Right lobe of liver (tissue), 6 donors: ENCODE data around the gene FXYD6. TPM values are rescaled to one million over a fixed set of nuclear protein-coding genes. Genes with fewer than 3 reads are reported as not detected.

Source experiments
- ATAC-seq, 4 donors: fragments of 200-7000 bp; cut with Tn5 transposase; one replicate each; pipeline ENCODE4 v1.9.1; 2020; ENCODE audit warnings: mild to moderate bottlenecking in 4 of 4, moderate library complexity in 4 of 4
- DNase-seq, 3 donors: peaks; one replicate each; pipeline ENCODE4 v3.0.0-alpha.2; 2020
- H3K27ac ChIP-seq, 3 donors: fragments of 200-600 bp; one replicate each; pipeline ENCODE4 v1.8.0; 2022
- H3K27me3 ChIP-seq, 2 donors: fragments of 200-600 bp; one replicate each; pipeline ENCODE4 v1.8.0; 2022
- H3K36me3 ChIP-seq, 4 donors: fragments of 200-600 bp; sonication (generic) in 1 of 4; one replicate each; pipeline versions ENCODE4 v1.5.1 to v1.8.0; 2017 to 2022; ENCODE audit warnings: control low read depth in 1 of 4
- H3K4me1 ChIP-seq, 4 donors: fragments of 200-600 bp; sonication (generic) in 1 of 4; one replicate each; pipeline versions ENCODE4 v1.5.1 to v1.8.0; 2017 to 2022; ENCODE audit warnings: control low read depth in 1 of 4
- H3K4me3 ChIP-seq, 3 donors: fragments of 200-600 bp; one replicate each; pipeline ENCODE4 v1.8.0; 2022
- H3K9me3 ChIP-seq, 4 donors: fragments of 200-600 bp; sonication (generic) in 1 of 4; one replicate each; pipeline versions ENCODE4 v1.5.1 to v1.8.0; 2017 to 2022; ENCODE audit warnings: control low read depth in 1 of 4
- POLR2A ChIP-seq: fragments of 450-650 bp; IDR thresholded peaks from one replicate; pipeline ENCODE4 v1.6.1; 2017; ENCODE audit warnings: antibody characterized with exemption, mild to moderate bottlenecking
- WGBS: methylation state at CpG from one replicate; pipeline ENCODE4 v1.1.6; 2018; ENCODE audit warnings: low coverage, low lambda C conversion rate; ENCODE audit not compliant: insufficient coverage; ENCODE audit errors: missing lambda C conversion rate; 5-methylcytosine and 5-hydroxymethylcytosine counted together
- intact Hi-C, 2 donors: fragments of 100-400 bp; cut with DNase I; formaldehyde crosslinking; loops; one replicate each; pipeline versions ENCODE4 v1.11.2 to v1.14.1; 2022
- total RNA-seq, 6 experiments: library from RNA; depleted of rRNA in 2 of 6; stranded (reverse); fragments of >200 nt in 2 of 6; fragmentation: NEBNext Ultra II Directional in 3 of 6; extraction: Animal tissue kit (Norgen Biotek cat#: 25700) in 3 of 6; gene quantifications; one replicate each; pipeline versions ENCODE4 v1.1.0 to v1.2.4, GENCODE V29; 2016 to 2023
- TF ChIP-seq, protein P1 (sequence below), 4 donors: fragments of 200-600 bp in 3 of 4; fragments of 450-650 bp in 1 of 4; IDR thresholded peaks; one replicate each; pipeline versions ENCODE4 v1.5.1 to v1.8.0; 2016 to 2022; ENCODE audit warnings: antibody characterized with exemption in 4 of 4, mild to moderate bottlenecking in 2 of 4
- donor health status: DM: no; HTN: yes; CAD: no.
- donor health status: DM: no; HTN: no; CAD: no.
- donor health status: DM: no; HTN: no; CAD: no.
- donor health status: DM: no; HTN: yes; CAD: no.
- donor health status: DM: no; HTN: yes; CAD: no.

Gene FXYD6
- total RNA-seq, 6 experiments from 2014 or later: 4.9 to 14.4 (median 8.9) TPM

DNA sequence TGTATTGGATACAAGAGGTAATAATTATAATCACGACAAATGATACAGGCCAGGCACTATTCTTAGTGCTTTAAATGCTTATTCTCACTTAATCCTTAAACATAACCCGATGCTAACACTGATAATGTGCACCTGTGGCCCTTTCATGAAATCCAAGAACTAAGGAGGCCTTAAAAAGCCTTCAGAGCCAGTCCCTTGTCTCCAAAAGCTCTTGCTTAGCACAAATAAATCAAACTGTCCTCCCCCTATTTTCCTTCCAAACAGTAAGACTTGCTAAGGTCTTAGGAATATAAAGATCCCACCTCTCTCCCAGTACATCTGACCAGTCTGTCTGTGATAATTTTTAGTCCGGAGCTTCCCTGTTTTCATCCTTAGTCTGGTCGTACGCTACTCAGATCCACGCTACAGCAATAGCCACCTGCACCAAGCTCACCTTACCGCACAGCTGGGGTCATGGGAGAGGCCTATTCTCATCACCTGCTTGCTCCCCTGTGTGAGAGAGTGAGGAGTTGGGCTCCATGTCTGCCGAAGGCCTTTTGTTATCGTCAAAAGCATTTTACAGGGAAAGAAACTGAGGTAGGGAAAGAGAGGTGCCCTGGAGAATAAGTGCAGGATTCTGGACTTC lies 16.9 kb downstream of the FXYD6 start:
- TF ChIP-seq, protein P1, sequence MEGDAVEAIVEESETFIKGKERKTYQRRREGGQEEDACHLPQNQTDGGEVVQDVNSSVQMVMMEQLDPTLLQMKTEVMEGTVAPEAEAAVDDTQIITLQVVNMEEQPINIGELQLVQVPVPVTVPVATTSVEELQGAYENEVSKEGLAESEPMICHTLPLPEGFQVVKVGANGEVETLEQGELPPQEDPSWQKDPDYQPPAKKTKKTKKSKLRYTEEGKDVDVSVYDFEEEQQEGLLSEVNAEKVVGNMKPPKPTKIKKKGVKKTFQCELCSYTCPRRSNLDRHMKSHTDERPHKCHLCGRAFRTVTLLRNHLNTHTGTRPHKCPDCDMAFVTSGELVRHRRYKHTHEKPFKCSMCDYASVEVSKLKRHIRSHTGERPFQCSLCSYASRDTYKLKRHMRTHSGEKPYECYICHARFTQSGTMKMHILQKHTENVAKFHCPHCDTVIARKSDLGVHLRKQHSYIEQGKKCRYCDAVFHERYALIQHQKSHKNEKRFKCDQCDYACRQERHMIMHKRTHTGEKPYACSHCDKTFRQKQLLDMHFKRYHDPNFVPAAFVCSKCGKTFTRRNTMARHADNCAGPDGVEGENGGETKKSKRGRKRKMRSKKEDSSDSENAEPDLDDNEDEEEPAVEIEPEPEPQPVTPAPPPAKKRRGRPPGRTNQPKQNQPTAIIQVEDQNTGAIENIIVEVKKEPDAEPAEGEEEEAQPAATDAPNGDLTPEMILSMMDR (IDR thresholded peaks at IDR 0.05): no peak
- TF ChIP-seq POLR2A: no peak
- Histone ChIP-seq H3K27me3 (no peaks in the 10 kb centered on the region), H3K4me3 (no peak overlapping the region), H3K9me3 (no peaks in the 10 kb centered on the region), H3K36me3 (no peaks in the 10 kb centered on the region), H3K4me1 (no peaks in the 10 kb centered on the region), H3K27ac (no peak overlapping the region)
- WGBS: 67% methylated on average over 9 of the region's 9 CpGs
- ATAC-seq: no peak
- intact Hi-C loops: no loop called here
- no peak for DNase-seq

DNA sequence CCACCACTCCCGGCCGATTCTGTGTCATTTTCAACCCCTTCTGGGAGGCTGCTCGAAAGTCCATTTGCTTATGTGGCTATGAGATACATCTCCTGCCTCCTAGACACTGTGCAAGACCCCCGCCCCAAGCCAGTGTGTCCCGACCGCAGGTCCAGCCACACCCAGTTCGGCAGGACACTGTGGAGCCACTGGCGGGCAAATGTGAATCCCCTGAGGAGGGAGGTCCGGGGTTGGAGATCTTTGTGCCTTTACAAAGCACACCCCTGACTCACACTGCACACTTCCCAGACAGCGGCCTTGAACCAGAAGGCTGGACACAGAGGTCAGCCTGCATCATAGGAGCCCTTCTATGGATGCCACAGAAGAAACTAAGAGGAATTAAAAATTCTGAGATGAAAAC lies 17.4 kb downstream of the FXYD6 start:
- Histone ChIP-seq H3K4me1 (no peaks in the 10 kb centered on the region), H3K4me3 (no peak overlapping the region), H3K9me3 (no peaks in the 10 kb centered on the region), H3K27ac (no peak overlapping the region), H3K36me3 (no peaks in the 10 kb centered on the region), H3K27me3 (no peaks in the 10 kb centered on the region)
- TF ChIP-seq, protein P1 (IDR thresholded peaks at IDR 0.05): no peak
- no peak for TF ChIP-seq POLR2A
- WGBS: 66% methylated on average over 9 of the region's 10 CpGs
- DNase-seq: peak in 1 of 3 donors; percentile 22
- intact Hi-C loops: no loop called here
- ATAC-seq: no peak

DNA sequence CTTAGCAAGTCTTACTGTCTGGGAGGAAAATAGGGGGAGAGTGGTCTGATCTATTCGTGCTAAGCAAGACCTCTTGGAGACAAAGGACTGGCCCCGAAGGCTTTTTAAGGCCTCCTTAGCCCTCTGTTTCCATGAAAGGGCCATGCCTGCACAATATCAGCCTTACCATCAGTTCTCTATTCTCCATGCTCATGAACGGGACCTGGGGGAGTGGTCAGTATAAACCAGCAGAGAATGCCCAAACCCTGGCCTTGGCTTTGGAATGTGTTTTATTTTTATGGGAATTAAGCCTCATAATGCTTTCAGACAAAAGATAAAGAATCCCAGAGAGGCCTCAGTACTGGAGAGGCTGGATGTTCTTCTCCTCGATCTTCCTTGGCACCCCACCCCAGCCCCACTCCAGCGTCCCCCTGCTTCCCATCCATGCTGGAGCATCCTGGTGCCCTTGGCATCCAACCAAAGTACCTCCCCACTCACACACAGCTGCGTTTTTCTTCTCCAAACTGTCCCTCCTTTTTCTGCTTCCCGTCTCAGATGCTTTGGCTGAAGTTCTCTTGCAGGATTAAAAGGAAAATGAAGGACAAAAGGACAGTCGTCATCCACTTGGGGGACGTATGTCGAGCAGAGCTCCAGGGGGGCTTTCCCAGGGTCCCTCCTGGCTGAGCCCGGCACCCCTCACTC lies 18.6 kb downstream of the FXYD6 start:
- Histone ChIP-seq H3K4me3 (no peak overlapping the region), H3K4me1 (no peaks in the 10 kb centered on the region), H3K36me3 (no peaks in the 10 kb centered on the region), H3K9me3 (no peaks in the 10 kb centered on the region), H3K27ac (no peak overlapping the region), H3K27me3 (no peaks in the 10 kb centered on the region)
- WGBS: 26% methylated on average over 5 of the region's 11 CpGs
- no peak for TF ChIP-seq POLR2A
- TF ChIP-seq, protein P1 (IDR thresholded peaks at IDR 0.05): no peak
- intact Hi-C loops: no loop called here
- ATAC-seq (no peak), DNase-seq (peak in 1 of 3 donors; percentile 33)

DNA sequence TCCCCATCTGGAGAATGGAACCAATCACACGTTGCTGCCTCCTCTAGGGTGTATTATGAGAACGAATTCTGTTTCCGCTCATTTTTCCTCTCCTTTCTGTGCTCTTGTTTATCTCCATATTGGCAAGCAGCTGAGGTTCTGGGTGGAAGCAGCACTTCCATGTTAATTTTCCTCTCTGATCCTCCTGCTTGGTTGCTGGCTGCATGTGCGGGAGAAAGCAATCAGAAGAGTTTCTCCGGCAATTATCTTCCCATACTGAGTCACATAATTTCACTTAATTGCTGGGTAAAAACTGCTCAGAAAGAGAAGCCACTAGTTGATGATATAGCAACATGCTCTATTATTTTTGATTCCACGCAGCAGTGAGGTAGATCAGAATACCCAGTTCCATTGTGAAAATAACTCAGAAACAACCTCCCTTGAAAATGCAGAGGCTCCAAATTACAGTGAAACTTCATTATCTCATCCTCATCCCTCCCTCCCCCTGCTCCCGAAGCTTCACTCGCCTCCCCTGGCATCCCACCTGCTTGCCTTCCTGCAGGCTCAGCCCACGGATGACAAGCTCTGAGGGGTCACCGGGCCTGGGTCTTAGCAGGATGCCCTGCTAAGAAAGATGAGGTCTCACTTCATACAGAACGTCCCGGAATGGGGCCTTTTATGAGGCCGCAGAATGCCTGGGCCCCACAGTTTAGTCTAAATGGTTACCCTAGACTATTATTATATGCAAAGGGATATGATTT lies 20.4 kb downstream of the FXYD6 start:
- no peaks in the 10 kb centered on the region for H3K36me3 ChIP-seq
- H3K27ac ChIP-seq: no peak overlapping the region
- peak in 1 of 3 donors; percentile 37 for DNase-seq
- no peak for ATAC-seq
- no peaks in the 10 kb centered on the region for H3K9me3 ChIP-seq
- H3K27me3 ChIP-seq: no peaks in the 10 kb centered on the region
- H3K4me3 ChIP-seq: no peak overlapping the region
- TF ChIP-seq, protein P1 (IDR thresholded peaks at IDR 0.05): no peak
- TF ChIP-seq POLR2A: no peak
- no peaks in the 10 kb centered on the region for H3K4me1 ChIP-seq
- intact Hi-C loops: no loop called here
- 69% methylated on average over 12 of the region's 13 CpGs for WGBS
